AG09319 (cell line): Measurements from ENCODE around the gene SPATS2L.

ENCODE experiments used
- DNase-seq: peaks from one replicate; pipeline ENCODE4 v3.0.0-alpha.2; 2010; ENCODE audit warnings: low read depth; ENCODE audit errors: extremely low read depth
- TF ChIP-seq, protein P1 (sequence below): IDR thresholded peaks from 2 replicates; pipeline ENCODE4 v1.5.1; 2011; ENCODE audit warnings: low read depth, mild to moderate bottlenecking, inconsistent platforms, low read length, moderate library complexity

Gene SPATS2L

DNA sequence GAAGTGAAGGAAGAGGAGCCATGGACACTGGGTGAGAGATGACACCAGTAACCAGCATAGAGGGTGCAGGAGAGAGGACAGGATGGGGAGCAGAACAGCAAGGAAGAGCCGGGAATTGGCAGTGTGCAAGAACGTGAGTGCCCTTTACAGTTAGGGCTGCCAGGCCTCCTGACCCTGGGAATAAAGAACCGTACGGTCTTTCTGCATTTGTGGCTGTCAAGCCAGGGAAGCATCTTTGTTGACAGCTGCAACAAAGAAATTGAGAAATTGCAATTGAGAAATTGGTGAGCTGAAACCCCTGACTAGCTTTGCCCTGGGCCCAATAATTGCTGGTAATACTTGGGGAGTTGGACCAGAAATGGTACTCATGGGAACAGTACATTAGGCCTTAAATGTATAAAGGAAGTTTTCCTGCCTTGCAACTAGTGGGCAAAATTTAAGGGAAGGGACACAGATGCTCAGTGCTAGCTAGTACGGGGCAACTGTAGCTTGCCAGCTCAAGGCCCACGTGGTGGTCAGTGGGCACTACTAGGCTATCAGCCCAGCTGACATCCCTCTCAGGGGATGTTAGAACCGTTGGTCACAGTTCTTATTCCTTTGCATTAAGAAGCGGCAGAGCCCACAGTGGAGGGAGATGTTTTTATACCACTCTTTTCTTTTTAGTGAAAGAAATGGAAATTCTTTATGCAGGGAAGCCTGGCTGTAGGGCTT is 146.8 kb downstream of the SPATS2L start:
- TF ChIP-seq, protein P1, sequence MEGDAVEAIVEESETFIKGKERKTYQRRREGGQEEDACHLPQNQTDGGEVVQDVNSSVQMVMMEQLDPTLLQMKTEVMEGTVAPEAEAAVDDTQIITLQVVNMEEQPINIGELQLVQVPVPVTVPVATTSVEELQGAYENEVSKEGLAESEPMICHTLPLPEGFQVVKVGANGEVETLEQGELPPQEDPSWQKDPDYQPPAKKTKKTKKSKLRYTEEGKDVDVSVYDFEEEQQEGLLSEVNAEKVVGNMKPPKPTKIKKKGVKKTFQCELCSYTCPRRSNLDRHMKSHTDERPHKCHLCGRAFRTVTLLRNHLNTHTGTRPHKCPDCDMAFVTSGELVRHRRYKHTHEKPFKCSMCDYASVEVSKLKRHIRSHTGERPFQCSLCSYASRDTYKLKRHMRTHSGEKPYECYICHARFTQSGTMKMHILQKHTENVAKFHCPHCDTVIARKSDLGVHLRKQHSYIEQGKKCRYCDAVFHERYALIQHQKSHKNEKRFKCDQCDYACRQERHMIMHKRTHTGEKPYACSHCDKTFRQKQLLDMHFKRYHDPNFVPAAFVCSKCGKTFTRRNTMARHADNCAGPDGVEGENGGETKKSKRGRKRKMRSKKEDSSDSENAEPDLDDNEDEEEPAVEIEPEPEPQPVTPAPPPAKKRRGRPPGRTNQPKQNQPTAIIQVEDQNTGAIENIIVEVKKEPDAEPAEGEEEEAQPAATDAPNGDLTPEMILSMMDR, result no peak

DNA sequence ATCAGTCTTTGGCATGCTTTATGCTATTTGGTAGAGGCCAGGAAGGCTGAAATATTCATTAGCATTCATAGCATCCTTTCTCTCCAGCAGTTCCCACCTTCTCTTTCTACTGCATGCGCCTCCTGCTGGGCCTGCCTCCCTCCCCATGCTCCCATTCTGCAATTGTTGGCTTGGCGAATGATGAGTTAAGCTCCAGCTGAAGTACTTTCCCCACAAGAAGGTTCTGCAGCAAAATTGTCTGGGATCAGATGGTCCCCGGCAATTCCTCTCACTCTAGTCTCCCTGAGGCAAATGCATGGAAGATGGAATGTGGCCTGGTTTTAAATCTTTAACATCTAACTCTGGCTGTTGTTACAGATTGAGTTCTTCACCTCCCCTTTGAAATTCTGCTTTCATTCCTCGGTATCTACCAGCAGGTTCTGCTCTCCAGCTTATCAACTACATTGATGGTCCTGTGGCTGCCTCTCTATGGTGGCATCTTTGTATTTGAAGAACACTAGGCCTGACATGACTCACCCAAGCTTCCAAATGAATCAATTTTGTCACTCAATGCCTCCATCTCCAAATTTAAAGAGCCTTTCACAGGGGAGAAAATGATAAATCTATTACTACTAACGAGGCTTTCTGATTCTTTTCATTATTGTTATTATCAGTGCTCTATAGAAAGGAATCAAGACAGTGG is 147.5 kb downstream of the SPATS2L start:
- TF ChIP-seq, protein P1, result no peak; the same call in 1 of the 2 replicates

More for the DNA sequence above, 146.8 kb downstream of the SPATS2L start:
- DNase-seq, result no peak

DNA sequence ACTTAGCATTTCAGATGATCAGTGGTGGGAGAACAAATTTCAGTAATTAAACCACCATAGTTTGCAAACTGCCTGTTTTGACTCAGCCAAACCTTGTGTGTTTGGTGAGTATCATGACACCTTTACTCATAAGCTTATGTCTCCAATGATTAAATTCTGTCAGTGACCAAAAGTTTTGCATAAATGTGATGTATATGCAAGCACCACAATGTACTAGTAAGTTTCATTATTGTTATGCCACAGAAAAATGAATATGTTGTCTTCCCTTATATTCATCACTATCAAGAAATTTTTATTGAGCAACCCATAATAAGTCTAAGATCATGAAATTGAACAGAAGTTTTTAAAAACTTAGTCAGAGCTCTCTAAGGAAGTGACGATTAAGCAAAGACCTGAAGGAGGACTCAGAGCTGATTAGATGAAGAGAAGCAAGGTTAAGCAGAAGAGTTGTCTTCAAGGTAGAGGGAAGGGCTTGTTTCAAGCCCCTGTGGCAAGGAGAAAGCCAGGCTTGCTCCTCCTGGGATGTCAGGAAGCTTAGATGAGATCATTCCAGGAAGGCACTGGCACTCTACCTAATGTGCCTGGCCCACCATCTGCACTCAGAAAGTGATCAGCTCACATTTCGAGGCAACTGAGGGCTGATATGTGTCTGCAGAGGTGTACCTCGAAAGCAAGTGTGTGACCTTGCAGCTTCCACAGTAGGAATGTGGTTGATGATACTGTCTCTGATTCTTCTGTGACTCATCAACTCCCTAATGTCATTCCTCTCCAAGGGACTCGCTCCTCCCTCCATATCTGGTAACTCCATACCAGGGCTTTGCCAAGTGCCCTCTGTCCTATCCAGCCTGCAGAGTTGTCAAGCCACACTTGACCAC is 148.7 kb downstream of the SPATS2L start:
- TF ChIP-seq, protein P1, result no peak
- no peak for DNase-seq

More for the DNA sequence above, 147.5 kb downstream of the SPATS2L start:
- no peak for DNase-seq

DNA sequence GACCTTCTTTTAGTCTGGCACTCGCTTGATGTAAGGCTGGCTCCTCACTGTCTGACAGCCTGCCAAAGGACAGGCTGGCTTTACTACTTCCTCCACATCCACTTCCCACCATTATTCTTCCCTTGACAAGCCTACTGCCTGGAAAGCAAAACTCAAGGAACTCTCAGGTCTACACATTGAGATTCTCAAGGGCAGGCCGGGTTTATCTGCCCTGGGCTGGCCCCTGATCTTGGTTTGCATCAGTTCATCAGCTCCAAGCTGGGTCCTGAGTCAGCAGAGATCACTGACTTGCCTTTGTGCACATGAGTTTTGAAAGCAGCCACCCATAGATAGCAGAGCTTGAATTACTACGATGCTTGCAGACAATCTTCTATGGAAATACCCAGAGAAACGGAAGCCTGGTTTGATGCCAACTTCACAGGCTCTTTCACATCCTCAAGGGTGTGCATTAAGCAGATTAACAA is 149.5 kb downstream of the SPATS2L start:
- DNase-seq, result no peak
- TF ChIP-seq, protein P1, result no peak

DNA sequence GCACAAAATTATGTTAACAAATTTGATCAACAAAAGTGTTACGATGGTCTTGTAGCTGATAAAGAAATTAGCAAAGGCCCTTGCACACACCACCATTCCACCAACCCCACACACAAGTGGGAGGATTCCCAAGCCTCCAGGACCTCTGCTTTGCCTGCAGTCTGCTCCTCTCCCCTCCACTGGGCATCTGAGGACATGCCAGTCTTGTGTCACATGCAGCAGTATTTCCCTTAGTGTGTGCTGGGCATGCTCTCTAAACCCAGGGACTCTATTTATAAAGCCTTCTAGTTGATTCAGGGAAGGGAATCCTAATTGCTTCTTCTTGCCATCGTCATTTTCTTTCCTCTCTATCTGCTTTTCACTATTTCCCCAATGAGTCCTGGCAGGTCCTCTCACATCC is 150.1 kb downstream of the SPATS2L start:
- DNase-seq, result no peak
- TF ChIP-seq, protein P1, result no peak

DNA sequence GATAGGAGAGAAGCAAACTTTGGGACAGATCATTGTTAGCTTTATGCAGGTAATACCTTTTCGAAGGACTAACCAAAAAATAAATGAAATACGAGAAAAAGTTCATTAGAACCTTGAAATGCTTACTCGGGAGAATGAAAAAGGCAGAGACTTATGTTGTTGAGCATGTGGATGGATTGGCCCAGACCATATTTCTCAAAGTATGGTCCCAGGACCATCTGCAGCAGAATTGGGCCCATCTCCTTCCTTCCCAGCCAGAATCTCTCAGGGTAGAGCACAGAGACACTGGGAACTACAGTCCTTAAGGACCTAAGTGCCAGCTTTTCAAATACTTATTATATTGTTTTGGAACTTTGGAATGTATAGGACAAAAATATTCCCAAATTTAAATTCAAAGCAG is 152.6 kb downstream of the SPATS2L start:
- TF ChIP-seq, protein P1, result no peak
- no peak for DNase-seq
